Measurements from ENCODE around the gene GDPD5.

The GDPD5 gene

GRCh38 chr11:75557666-75558494, 32.1 kb upstream of the GDPD5 start:
- no peak for DNase-seq

GRCh38 chr11:75556275-75556674, 30.5 kb upstream of the GDPD5 start:
- DNase-seq = no peak

- no peak for DNase-seq
Observed at GRCh38 chr11:75555079-75555811, 29.5 kb upstream of the GDPD5 start.

GRCh38 chr11:75554258-75555022, 28.7 kb upstream of the GDPD5 start:
- peak; percentile 96 for DNase-seq

GRCh38 chr11:75553889-75554257, 28.1 kb upstream of the GDPD5 start:
- no peak for DNase-seq

- DNase-seq = no peak
Observed at GRCh38 chr11:75553182-75553581, 27.4 kb upstream of the GDPD5 start.

GRCh38 chr11:75549370-75549958, 23.7 kb upstream of the GDPD5 start:
- no peak for DNase-seq

- no peak for DNase-seq
Observed at GRCh38 chr11:75548595-75549272, 23.0 kb upstream of the GDPD5 start.

- peak; percentile 60 for DNase-seq
Observed at GRCh38 chr11:75547617-75548058, 21.9 kb upstream of the GDPD5 start.

GRCh38 chr11:75547177-75547576, 21.4 kb upstream of the GDPD5 start:
- no peak for DNase-seq

- no peak for DNase-seq
Observed at GRCh38 chr11:75543806-75544205, 18.1 kb upstream of the GDPD5 start.

- DNase-seq = no peak
Observed at GRCh38 chr11:75542088-75542438, 16.3 kb upstream of the GDPD5 start.

- DNase-seq = no peak
Observed at GRCh38 chr11:75541193-75542087, 15.7 kb upstream of the GDPD5 start.

- DNase-seq = no peak
Observed at GRCh38 chr11:75539459-75540334, 14.0 kb upstream of the GDPD5 start.

GRCh38 chr11:75538150-75538942, 12.6 kb upstream of the GDPD5 start:
- no peak for DNase-seq

- no peak for DNase-seq
Observed at GRCh38 chr11:75537740-75538139, 12.0 kb upstream of the GDPD5 start.

GRCh38 chr11:75536786-75537641, 11.3 kb upstream of the GDPD5 start:
- no peak for DNase-seq

- no peak for DNase-seq
Observed at GRCh38 chr11:75535071-75535470, 9.3 kb upstream of the GDPD5 start.

Data from midbrain (tissue), 1 donor.